Hematopoietic multipotent progenitor cell (in vitro differentiated cells): ENCODE data around the gene IFITM10. TPM values are rescaled to one million over a fixed set of nuclear protein-coding genes. Genes with fewer than 3 reads are reported as not detected.

Source experiments
- DNase-seq, 3 donors: peaks; one replicate each; pipeline ENCODE4 v3.0.0-alpha.2; 2011 to 2015; ENCODE audit warnings: low read depth in 2 of 3, low spot score in 2 of 3
- total RNA-seq: library from RNA; depleted of rRNA; stranded (reverse); fragments of >200 nt; gene quantifications from one replicate; pipeline ENCODE4 v1.2.3, GENCODE V29; 2012

IFITM10 gene
- total RNA-seq, 1 donor, result 1.1 TPM

- DNase-seq, result peak; percentile 75 to 79 (median 79)
These were observed 13.6 kb upstream of the IFITM10 start, which contains the start of gene CTSD for GRCh38 chr11:1763796-1764661. CTSD (minus strand) TSS chr11:1763927; CDS start chr11:1763859, 68 bp downstream.

- no peak for DNase-seq
These were observed 13.0 kb upstream of the IFITM10 start for GRCh38 chr11:1763336-1763795.

- DNase-seq, result no peak
These were observed 12.3 kb upstream of the IFITM10 start for GRCh38 chr11:1762537-1763302.

GRCh38 chr11:1761857-1762536 is 11.6 kb upstream of the IFITM10 start:
- no peak for DNase-seq

GRCh38 chr11:1761110-1761856 is 10.9 kb upstream of the IFITM10 start:
- no peak for DNase-seq

GRCh38 chr11:1760351-1761109 is 10.1 kb upstream of the IFITM10 start:
- DNase-seq, result peak in 1 of 3 donors; percentile 46

GRCh38 chr11:1759851-1760220 is 9.4 kb upstream of the IFITM10 start:
- no peak for DNase-seq

- no peak for DNase-seq
These were observed 8.9 kb upstream of the IFITM10 start for GRCh38 chr11:1759151-1759850.

GRCh38 chr11:1758611-1759150 is 8.3 kb upstream of the IFITM10 start:
- DNase-seq, result no peak

- DNase-seq, result peak in 2 of 3 donors; percentile 68 to 75
These were observed 7.6 kb upstream of the IFITM10 start for GRCh38 chr11:1757861-1758610.

- DNase-seq, result no peak
These were observed 6.7 kb upstream of the IFITM10 start for GRCh38 chr11:1756791-1757771.

- no peak for DNase-seq
These were observed 5.5 kb upstream of the IFITM10 start for GRCh38 chr11:1755692-1756561.

- no peak for DNase-seq
These were observed 4.9 kb upstream of the IFITM10 start for GRCh38 chr11:1755344-1755691.

- DNase-seq, result no peak
These were observed 4.2 kb upstream of the IFITM10 start for GRCh38 chr11:1754376-1755150.

GRCh38 chr11:1753929-1754305 is 3.5 kb upstream of the IFITM10 start:
- DNase-seq, result no peak
